Activated T-helper 1 cell treated with Interleukin-2 at 50 U/mL for 16 hours (primary cell): ENCODE measurements around the gene SPOP.

Experiments
- DNase-seq: peaks from one replicate; pipeline ENCODE4 v3.0.0-alpha.2; 2020; ENCODE audit warnings: low read depth

Gene SPOP

DNA sequence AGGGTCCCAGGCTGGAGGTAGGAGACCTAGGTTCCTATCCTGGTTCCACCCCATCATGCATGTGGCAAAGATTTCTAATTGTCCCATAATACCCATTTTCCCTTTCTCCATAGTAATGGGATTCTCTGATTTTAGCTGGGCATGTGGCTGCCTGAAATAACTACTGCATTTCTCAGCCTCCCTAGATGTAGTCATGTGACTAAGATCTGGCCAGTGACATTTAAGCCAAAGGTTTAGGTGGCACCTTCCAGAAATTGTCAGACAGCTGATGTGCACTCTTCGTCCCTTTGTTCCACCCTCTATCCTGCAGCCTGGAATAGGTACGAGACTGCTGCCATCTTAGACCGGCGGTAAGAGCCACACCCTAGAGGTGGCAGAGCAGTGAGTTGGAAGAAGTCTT, 94.0 kb downstream of the SPOP start:
- no peak for DNase-seq

DNA sequence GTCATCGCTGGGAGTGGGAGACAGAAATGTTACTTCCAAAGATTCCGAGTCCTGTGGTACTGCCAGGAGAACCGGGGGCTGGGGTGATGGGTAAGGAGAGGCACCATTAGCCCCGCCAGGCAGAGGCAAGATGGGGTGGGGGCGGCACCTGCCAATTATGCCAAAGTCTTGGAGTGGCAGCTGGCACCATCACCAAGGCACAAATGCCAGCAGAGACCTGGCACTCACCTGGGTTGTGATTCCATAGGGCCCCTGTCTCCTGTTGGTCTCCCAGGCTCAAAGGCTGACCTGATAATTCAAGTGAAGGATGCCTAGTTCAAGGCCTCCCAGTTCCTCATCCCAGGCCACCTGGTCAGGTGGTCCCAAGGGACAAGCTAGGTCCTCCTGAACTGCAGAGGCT, 94.7 kb downstream of the SPOP start:
- DNase-seq = no peak

DNA sequence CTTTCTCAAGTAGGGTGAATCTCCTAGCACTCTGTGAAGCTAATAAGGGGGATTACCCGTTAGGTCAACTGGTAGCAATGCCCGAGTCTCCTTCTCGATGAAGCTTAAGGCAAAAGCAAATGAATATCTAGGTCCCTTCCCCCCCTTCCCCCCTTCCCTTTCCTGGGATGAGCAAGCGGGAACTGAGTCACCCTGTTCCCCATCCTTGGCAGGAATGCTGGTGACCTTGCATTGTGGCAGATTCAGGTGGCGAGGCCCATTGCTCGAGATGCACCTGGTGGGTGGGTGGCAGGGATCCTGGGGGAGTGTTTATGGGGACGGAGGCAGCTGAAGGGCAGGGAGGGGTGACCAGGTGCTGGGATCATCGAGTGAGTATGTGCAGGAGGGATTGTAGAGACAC, 95.1 kb downstream of the SPOP start:
- DNase-seq = no peak

DNA sequence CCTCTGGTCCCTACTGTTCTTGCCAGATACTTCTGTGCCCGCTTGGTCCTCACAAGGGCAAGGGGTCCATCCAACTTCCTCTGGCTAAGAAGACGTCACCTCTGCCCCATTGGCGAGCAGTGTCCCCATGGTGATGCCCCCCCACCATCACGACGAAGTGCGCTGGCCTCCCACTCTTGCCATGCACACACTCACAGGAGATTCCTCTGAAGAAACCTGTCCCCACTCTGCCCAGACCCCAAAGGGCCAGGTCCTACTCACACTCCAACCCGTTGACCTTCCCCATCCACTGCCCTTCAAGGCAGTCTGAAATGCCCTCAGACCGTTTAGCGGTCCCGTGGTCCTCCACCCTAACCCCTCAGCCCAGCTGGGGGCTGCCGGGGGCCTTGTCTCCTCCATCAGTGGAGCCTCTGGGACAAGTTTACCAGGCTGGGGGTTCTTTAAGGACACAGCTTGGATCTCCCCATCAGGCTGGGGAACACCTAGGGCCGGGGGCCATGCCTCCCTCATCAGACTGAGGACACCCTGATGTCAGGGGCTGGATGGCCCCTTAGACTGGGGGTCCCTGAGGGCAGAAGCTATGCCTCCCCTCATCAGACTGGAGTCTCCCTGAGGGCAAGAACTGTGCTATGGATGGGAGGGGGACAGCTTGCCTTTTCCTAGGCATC, 95.7 kb downstream of the SPOP start:
- no peak for DNase-seq

DNA sequence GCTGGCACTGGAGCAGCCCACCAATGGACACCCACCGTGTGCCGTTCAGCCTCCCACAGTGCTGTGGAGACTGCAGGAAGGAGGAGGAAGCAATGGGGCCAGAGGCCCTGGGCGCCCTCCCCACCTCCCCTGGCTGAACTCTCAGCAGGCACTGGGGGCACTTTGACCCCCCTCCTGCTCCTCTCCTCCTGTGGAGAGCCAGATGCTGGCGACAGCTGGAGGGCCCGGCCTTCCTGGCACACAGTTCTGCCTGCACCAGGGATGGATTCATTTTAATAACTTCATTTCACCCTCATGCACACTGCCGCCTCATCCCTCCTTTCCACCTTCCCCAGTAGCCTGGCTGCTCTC, 96.3 kb downstream of the SPOP start:
- no peak for DNase-seq

DNA sequence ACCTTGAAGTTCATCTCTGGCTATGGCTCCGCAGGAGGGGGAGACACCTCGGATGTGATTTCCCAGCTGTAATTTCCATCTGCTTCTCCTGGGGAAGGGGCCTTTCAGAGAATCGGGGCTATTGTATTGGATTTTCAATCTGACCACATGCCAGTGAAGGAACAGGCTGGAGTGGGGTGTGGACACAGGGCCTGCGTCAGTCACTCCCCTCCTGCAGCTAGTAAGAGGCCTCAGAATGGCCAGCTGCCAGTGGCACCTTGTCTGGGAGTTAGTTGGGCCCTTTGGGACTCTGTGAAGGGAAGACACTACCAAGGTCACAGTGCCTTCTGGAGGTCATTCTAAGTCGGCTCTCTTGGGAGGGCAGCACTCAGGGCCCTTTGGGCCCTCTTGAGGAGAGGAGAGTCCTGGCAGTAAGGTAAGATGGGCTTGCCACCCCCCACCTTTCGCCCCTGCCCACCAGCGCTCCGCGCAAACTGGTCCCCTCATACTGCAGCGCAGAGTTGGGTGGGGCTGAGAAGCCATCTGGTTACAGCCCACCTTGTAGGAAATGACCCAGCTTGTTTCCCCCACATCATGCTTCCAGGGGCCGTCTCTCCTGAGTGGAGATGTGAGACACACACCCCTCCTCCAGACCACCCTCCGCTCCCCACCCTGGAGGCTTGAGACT, 96.8 kb downstream of the SPOP start:
- DNase-seq = no peak

DNA sequence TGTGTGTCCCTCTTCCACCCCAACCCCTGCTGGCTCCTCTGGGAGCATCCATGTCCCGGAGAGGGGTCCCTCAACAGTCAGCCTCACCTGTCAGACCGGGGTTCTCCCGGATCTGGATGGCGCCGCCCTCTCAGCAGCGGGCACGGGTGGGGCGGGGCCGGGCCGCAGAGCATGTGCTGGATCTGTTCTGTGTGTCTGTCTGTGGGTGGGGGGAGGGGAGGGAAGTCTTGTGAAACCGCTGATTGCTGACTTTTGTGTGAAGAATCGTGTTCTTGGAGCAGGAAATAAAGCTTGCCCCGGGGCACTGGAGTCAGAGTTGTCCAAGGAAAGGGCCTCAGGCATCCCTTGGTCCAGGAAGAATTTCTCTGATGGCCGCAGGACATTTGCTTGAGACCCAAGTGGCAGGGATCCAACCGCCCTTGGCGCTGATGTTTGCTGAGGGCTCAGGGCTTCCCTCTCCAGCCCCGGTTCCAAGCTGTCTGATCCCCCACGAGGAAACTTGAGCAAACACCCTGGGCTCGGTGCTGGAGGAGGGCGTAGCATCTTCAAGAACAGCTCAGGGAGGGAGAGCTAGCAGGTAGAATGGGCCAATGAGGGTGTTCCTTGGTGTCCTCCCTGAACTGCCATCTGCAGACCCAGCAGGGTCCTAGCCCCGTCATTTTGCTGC, 97.7 kb downstream of the SPOP start:
- no peak for DNase-seq

DNA sequence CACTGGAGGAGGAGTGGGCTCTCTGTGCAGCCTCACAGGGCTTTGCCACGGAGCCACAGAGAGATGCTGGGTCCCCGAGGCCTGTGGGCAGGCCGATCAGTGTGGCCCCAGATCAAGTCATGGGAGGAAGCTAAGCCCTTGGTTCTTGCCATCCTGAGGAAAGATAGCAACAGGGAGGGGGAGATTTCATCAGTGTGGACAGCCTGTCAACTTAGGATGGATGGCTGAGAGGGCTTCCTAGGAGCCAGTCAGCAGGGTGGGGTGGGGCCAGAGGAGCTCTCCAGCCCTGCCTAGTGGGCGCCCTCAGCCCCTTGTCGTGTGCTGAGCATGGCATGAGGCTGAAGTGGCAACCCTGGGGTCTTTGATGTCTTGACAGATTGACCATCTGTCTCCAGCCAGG, 98.4 kb downstream of the SPOP start:
- DNase-seq = no peak

DNA sequence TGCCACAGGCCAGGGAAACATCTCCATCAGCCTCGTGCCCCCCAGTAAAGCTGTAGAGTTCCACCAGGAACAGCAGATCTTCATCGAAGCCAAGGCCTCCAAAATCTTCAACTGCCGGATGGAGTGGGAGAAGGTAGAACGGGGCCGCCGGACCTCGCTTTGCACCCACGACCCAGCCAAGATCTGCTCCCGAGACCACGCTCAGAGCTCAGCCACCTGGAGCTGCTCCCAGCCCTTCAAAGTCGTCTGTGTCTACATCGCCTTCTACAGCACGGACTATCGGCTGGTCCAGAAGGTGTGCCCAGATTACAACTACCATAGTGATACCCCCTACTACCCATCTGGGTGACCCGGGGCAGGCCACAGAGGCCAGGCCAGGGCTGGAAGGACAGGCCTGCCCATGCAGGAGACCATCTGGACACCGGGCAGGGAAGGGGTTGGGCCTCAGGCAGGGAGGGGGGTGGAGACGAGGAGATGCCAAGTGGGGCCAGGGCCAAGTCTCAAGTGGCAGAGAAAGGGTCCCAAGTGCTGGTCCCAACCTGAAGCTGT, 98.9 kb downstream of the SPOP start:
- DNase-seq = no peak

DNA sequence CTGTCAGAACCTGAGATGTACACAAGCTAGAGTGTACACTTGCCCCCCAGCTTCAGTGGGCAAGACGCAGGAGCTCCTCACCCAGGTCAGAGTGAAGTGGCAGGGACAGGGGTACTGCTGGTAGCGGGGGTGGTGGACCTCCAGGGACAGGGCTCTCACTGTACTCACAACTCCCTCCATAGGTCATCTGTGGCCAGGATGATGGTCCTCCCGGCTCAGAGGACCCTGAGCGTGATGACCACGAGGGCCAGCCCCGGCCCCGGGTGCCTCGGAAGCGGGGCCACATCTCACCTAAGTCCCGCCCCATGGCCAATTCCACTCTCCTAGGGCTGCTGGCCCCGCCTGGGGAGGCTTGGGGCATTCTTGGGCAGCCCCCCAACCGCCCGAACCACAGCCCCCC, 99.5 kb downstream of the SPOP start:
- no peak for DNase-seq

DNA sequence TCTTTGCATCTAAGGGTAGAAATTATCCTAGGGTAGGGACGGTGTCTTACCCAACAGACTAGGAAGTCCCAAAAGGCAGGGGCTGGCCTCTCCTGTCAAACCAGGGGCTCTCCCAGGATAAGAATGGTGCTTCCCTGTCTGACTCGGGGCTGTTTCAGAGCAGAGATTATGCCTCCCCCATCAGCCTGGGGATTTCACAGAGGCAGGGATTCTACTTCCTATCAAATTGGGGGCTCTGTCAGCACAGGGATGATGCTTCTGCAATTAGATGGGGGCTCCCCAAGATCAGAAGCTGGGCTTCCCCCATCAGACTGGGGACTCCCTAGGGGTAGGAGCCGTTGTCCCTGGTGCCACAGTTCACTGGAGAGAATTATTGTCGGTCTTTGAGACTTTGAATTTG, 99.9 kb downstream of the SPOP start:
- DNase-seq = no peak

DNA sequence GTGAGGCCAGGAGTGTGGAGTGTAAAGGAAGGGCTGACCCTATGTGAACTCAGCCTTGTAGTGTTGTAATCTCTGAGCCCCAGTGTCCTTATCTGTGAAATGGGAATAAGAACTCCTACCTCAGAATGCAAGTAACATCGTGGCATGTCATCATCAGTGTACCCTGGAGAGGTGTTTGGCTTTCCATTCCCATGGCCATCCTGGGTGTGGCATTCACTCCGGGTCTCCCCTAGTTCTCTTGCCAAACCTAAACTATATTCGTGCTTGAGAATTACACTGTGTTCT, 100.3 kb downstream of the SPOP start:
- no peak for DNase-seq

DNA sequence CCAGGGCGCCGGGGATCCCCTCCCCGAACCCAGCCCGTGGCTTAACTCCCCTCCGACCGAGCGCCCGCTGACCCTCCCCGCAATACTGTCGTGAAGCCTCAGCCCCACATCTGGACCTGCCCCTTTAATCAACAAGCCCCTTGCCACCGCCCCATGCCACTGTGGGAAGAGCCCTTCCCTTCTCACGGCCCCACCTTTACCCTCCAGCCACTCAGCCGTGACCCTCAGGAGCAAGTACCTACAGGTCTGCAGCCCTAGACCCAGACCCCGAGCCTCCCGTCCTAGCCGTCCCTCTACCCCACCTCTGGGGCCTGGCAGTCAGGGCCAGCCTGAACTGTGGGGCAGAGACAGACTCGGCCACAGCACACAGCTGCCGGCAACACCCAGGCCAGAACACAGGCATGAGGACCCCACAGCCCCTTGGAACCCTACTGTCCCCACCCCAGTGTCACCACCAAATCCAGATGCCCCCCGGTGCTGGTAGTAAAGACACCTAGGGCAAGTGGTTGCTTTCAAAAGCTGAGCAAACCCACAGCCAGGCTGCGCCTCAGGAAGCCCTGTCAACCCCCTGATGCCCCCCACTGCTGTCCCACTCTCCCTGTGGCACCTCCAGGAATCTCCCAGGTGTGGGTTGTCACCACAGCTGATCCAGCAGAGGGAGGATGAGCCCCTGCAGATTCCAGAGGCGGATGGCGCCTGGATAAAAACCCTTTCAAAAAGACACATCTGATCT, 100.8 kb downstream of the SPOP start:
- no peak for DNase-seq

DNA sequence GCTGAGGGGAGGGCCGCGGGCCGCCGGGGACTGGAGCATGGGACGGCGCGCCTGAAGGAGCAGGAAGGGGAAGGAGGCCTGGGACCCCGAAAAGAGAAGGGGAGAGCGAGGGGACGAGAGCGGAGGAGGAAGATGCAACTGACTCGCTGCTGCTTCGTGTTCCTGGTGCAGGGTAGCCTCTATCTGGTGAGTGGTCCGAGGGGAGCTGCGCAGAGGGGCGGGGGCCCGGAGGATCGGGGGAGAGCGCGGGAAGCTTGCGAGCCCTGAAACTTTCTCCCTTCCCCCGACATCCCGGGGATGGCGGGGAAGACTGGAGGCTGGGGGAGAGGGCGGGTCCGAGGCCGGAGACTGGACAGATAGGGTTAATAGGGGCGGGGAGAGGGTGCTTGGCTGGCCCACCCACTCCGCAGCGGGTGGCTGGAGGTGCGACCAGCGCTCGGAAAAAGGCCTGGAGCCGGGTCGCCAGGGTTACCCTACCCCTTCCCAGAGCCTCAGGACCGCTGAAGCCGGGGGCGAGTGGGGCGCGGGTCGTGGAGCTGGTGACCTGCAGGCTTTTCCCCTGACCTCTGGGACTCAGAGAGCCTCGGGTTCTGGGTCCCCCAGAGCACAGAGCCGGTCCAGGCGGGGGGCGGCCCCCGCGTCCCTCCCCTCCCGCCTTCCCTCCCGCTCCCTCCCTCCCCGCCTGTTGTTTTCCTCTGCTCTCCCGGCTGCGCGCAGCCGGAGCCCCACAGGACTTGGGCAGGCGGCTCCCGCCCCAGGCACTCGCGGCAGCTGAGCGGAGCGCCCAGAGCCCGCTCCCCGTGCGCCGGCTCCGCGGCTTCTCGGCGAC, 101.6 kb downstream of the SPOP start:
- DNase-seq = no peak

DNA sequence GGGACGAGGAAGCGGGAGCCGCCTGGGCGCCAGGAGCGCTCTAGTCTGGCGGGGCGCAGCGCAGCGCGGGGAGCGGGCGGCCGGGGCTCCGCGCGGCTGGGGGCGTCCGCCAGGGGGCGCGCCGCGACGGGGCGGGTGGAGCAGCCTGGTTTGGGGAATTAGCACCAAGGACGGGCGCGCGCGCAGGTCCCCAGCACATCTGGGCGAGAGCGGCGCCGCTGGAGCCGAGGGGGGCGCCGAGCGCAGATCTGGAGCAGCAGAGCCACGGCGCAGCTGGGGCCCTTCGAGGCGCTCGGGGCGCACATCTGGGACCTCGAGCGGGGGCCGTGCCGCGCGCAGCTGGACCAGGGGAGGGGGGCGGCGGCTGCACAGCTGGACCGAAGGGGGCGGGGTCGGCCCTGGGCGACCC, 102.2 kb downstream of the SPOP start, which contains the start of gene NXPH3:
TSS of gene NXPH3 (plus strand) at position 193 of the 409 bp plus-strand sequence. CDS start 349 bp downstream, outside the sequence.
- peak; percentile 41 for DNase-seq

DNA sequence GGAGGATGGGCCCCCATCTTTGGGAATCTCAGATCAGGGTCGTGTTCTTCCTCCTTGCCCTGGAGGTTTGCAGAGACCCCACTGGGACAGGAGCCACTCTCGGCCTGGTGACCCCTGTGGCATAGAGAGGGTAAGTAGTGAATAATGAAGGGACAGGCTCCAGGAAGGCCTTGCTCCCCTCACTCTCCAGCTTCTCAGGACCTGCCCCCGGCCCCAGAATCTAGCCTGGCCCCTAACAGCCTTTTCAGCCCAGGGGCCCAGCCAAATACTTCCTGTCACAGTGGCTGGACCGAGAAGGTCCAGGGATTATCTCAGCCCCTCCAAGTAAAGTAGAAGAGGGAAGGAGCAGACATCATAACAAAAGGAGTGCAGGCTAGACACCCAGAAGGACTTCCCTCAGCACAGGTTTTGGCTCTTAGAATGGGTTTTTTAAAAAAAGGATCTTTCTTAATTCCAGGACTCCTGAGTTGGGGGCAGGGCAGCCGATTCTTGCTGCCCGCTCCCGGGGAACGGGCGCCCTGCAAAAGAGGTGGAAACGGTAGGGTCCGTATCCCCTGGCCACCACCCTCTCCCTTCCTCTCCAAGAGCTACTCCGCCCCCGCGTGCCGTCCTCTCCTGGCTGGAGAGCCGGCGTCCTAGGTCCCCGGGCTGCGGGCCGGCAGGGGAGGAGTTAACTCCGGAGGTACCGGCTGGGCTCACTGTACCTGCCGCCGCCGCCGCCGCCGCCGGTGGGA, 102.8 kb downstream of the SPOP start:
- no peak for DNase-seq

DNA sequence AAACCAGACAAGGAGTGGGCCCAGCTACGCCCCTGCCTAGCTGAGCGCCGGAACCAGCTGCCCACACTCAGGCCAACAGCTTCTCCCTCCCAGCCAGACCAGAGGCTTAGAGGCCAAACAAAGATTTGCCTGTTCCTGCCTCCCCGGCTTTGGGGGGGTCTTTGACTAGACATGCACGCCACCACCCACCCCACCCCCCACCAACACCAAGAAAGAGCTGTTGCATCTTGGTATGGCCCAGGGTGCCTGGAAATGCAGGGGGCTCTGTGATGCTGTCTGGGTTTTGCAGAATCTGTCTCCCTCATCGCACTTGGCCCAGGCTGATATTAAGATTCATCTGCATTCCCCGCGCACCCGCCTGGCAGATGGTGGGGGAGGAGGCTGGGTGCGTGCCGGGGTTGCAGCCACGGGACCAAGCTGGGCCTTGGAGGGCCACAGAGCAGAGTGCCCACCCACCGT, 103.5 kb downstream of the SPOP start:
- no peak for DNase-seq

DNA sequence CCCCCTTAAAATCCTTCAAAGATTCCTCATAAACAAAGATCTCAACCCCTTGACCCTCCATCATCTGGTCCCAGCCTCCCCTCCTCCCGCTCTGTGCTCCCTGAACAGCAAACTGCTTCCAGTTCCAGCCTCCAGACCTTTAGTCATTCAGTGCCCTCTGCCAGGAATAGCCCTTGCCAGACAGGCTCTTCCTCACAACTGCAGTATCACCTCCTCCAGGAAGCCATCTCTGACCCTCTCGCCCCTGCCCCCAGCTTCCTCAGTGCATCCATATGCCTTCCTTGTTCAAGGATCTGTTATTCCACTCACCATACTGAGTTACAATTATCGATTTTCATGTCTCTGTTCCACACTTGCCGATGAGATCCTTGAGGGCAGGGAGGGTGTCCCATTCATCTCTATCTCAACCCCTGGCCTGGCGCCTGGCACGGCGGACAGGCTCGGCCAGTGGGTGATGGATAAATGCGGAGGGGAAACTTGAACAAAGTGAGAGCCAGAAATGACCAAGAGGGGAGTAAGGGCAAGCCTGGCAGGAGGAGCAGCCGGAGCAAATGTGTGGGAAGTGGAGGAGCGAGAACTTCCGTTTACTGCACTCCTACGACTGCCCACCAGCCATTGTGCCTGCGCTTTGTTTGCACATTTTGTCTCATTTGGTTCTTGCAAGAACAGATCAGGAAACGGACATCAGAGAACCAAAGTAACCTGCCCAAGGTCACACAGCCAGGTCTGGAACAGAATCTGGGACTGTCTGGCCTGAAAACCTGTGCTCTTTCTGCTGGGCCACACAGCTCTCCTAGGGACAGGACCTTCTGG, 104.2 kb downstream of the SPOP start:
- no peak for DNase-seq

DNA sequence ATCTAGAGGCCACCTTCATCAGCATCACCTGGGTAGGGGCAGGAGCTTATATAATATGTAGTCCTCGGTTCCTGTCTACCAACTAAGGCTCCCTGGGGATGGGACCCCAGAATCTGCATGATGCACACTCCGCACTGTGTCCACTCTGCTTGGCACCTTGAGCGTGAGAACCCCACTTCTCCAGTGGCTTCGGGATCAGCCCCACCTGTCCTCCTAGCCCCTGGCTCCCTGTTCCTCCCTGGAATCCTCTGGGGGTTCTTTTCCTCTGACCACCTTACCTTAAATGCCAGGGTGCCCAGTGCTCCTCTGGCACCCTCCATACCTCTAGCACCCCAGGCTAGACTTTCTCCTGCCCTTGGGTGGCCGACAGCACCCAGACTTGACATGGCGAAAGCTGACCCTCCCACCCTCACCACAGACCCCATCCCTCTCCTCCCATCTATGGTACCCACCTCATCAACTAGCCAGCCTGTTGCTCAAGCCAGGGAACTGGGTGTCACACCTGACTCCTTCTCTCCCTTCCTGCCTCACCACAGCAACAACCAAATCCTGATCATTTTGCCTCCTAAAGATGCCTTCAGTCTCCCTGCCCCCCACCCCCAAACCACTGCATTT, 105.0 kb downstream of the SPOP start:
- DNase-seq = no peak

DNA sequence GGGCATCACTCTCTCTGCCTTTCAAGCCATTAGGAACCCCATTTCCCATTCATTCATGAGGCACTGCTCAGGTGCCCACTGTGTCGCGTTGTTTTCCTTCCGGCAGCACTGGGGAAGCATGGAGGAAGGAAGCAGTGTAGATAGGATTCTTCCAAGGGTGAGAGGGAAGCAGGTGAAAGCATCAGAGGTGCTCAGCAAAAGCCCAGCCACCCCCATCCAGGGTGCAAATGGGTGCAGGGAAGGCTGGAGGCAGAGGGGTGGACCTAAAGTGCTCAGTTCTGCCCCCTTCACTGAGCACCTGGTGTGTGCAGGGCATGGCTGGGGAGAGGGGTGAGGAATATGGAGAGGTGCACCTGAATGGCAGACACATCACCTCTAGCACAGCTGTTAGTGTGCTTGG, 105.7 kb downstream of the SPOP start:
- no peak for DNase-seq
